ENCODE data around the gene CFL1. TPM values are rescaled to one million over a fixed set of nuclear protein-coding genes. Genes with fewer than 3 reads are reported as not detected.

The CFL1 gene
- polyA plus RNA-seq, 3 donors = 728 to 948 (median 744) TPM

- no peak for DNase-seq (ENCODE audit: extremely low read depth in 1 of 11, low read depth in 9 of 11, low spot score in 4 of 11)
These were observed 23.0 kb upstream of the CFL1 start for GRCh38 chr11:65880844-65881421.

- DNase-seq (ENCODE audit: extremely low read depth in 1 of 11, low read depth in 9 of 11, low spot score in 4 of 11) = no peak
These were observed 22.0 kb upstream of the CFL1 start for GRCh38 chr11:65880027-65880426.

DNA sequence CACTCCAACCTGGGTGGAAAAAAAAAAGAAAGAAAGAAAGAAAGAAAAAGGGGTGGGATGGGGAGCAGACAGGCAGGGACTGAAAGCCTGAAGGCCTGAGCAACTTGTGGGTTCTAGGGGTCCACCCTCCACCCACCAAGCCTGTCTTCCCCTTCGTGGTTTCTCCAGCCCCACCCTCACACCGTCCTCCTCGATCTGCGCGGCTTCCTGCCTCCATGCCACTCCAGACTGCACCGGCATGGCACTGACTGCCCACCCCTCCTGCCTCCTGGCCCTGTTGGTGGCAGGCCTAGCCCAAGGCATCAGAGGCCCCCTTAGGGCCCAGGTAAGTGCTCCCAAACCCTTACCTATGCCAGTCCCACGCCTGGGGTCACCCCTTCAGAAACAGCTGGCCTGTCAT, 21.6 kb upstream of the CFL1 start, which contains the start of gene CTSW:
Gene CTSW, plus strand, starts transcription at position 221 of the 400 bp plus-strand sequence. Its CDS starts 18 bp downstream, at position 239.
- DNase-seq (ENCODE audit: extremely low read depth in 1 of 11, low read depth in 9 of 11, low spot score in 4 of 11) = no peak

DNA sequence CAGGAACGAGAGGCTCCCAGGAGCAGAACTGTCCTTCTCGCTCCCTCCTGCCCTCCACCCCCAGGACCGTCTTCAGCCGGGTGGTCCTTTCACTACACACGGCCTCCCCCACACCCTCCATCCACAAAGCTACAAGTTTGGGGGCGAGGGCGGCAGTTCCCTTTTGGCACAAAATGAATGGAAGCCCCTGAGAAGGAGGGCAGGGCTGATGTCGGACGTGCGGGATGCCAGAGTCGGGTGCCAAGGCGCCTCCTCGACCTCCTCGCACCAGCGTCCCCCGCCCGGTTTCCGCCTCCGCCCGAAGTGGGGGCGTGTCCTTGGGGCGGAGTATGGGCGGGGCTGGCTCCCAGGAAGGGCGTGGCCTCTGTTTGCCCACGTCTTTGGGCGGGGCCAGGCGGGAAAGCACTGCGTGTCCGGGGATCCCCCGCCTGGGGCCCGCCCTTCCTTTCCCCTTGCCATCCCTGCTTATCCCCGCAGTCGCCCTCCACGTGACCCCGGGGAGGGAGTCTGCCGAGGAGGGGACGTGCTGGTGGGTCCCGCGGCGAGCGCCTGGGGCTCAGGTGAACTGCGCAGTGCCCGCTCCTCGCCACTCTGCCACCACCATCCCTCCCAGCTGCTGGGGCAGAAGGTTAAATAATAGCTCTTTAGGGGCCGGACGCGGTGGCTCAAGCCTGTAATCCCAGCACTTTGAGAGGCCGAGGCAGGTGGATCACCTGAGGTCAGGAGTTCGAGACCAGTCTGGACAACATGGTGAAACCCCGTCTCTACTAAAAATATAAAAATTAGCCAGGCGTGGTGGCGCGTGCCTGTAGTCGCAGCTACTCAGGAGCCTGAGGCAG, 15.6 kb upstream of the CFL1 start:
- DNase-seq (ENCODE audit: extremely low read depth in 1 of 11, low read depth in 9 of 11, low spot score in 4 of 11) = peak in 10 of 11 donors; percentile 81 to 89 (median 88)

DNA sequence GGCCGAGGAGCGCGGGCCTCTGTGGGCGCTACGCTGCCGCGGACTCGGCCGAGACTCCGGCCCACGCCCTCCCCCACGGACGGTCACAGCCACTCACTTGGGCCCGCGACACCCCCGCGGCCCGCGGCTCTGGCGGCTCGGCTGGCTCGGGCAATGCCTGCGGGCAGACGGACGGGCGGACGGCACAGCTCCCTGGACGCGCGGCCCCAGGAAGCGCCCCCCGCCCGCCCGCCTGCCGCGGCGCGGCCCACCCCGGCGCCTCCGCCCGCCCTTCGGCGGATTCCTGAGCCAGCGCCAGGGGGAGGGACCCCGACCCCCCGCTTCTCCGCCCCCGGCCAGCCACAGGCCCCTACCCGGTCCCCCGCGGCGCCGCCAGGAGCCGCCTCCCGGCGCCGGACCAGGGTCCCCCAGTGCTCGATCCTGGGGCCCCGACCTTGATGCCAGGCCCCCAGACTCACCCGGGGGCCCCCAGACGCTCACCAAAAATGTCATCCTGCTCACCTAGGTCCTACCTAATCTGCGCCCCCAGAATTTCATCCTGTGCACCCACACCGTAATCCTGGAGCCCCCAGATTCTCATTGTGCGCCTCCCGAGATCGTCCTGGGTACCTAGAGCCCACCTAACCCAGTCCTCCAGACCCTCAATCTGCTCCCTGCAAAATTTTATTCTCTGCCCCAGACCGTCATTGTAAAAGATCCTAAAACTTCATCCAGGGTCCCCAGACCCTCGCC, 14.8 kb upstream of the CFL1 start, which contains the start of gene EFEMP2:
Gene EFEMP2, minus strand, starts transcription at position 215 of the 732 bp plus-strand sequence. CDS start 446 bp downstream, outside the sequence.
- DNase-seq (ENCODE audit: extremely low read depth in 1 of 11, low read depth in 9 of 11, low spot score in 4 of 11) = peak in 1 of 11 donors; percentile 36

DNA sequence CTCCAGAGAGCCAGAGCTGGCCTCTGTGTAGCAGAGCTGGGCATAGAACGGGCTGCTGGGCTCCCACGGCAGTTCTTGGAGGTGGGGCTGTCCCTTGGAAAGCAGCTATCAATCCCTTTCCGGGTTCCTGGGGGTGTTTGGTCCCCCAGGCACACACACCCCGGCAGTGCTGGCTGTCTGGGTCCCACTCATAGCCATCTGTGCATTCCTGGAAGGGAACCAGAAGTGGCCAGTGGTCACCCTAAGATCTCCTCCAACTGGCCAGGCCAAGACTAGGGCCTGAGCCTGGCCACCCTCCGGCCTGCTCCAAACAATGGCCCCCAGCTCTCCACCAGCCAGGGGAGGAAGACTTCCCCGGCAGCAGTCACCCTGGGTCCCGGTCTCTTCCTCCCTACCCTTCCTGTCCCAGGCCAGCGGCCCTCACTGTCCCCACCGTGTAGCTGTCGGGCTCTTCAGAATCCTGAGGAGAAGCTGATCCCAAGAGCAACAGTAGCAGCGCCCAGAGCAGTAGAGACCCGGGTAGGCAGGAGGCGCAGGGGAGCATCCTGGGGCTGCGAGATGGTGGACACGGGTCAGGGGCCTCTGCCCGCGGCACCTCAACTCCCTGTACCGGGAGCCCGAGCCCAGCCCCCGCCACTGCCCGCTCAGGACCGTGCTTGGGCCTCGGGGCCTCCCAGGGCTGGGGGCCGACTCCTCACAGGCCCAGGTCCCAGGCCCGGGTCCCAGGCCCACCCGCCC, 14.0 kb upstream of the CFL1 start:
- DNase-seq (ENCODE audit: extremely low read depth in 1 of 11, low read depth in 9 of 11, low spot score in 4 of 11) = no peak

DNA sequence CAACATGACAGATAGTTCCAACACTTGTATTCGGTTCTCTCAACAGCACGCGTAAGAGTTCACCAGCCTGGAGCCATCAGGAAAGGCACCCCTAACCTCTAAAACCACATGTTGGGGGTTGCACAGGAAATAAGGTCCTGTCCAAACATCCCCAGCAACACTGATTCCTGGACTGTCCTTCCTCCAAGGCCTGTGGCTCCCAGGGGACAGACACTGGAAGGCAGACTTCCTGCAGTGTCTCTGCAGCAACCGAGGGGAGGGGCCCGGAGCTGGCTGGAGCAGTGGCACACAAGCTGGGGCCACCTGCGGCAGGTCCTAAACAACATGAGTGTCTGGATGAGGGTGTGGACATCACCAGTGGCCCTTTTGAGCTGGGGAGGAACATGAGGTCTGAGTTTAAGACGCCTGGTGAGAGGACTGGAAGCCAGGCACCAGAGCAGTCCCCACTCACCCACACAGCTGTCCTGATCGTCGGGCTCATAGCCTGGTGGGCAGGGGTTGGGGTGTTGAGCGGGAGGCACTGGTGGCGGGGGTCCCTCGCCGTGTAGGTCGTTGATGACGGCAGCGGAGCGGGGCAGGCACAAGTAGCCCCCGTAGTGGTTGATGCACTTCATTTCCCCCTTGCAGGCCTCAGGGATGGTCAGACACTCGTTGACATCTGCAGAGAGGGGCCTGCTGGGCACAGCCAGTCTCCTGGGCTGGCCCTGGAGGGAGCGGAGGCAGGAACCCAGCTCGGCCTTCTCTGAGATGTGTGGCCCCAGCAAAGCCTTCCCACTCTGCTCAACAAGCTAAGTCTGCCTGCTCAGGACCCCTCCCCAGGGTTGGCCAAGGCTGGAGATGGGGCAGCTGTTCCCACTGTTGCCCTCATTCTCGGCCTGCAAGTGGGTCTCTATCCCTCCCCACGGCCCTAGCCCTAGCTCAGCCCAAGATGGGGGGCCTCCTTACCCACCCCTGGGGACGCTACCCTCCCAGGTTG, 13.0 kb upstream of the CFL1 start:
- no peak for DNase-seq (ENCODE audit: extremely low read depth in 1 of 11, low read depth in 9 of 11, low spot score in 4 of 11)

DNA sequence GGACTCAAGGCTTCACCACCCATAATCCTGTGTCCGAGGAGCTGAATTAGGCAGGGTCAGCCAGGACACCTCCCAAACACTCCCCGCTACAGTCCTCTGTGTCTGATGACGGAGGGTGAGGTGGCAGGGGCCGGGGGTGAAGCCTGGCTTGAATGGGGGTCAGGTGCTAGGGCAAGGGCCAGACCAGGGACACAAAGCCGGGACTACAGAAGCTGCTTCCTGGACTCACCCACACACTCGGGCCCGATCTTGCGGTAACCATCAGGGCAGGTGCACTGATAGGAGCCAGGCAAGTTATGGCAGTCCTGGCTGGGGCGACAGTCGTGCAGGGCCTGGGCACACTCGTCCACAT, 12.3 kb upstream of the CFL1 start:
- DNase-seq (ENCODE audit: extremely low read depth in 1 of 11, low read depth in 9 of 11, low spot score in 4 of 11) = no peak

- no peak for DNase-seq (ENCODE audit: extremely low read depth in 1 of 11, low read depth in 9 of 11, low spot score in 4 of 11)
These were observed 11.8 kb upstream of the CFL1 start for GRCh38 chr11:65869643-65870306.

DNA sequence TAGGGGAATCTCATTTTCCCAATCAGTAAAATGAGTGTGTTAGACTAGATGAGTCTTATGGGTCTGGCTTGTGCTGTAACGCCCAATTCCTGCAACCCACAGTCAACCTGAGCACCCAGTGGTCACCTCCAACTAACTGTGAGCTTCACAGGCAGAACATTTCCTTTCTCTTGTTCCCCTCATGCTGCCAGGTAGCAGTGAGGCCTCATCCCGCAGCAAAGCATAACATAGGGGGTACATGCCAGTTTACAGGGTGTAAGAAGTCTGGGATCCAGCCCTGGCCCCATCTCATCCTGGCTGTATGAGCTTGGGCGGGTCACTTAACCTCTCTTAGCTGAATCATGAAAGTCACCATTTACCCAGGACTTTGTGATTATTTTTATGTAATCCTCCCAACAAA, 10.9 kb upstream of the CFL1 start:
- no peak for DNase-seq (ENCODE audit: extremely low read depth in 1 of 11, low read depth in 9 of 11, low spot score in 4 of 11)

DNA sequence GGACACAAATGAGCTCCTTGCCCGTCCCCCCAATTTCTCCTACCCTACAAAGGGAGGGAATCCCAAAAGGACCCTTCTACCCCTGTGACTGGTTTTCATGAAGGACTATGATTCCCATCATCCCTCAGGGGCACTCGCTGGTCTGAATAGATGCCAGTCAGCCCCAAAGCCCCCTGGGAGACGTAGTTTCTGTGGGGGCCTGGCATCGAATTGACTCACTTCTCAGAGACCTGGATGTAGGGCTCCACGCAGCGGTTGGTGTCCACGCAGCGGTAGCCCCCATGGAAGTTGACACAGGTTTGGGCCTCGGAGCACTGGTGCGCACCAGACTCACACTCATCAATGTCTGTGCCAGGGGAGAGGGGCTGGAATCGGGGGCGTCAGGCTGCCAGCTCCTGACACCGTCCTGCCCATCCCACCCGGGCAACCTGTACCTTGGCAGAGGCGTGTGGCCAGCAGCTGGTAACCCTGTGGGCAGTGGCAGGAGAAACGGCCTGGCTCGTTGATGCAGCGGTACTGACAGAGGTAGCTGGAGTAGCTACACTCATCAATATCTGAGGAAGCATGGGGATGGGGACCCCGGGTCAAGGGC, 10.2 kb upstream of the CFL1 start:
- no peak for DNase-seq (ENCODE audit: extremely low read depth in 1 of 11, low read depth in 9 of 11, low spot score in 4 of 11)

GRCh38 chr11:65867284-65868071, 9.5 kb upstream of the CFL1 start:
- DNase-seq (ENCODE audit: extremely low read depth in 1 of 11, low read depth in 9 of 11, low spot score in 4 of 11) = no peak

GRCh38 chr11:65866509-65867283, 8.7 kb upstream of the CFL1 start:
- no peak for DNase-seq (ENCODE audit: extremely low read depth in 1 of 11, low read depth in 9 of 11, low spot score in 4 of 11)

DNA sequence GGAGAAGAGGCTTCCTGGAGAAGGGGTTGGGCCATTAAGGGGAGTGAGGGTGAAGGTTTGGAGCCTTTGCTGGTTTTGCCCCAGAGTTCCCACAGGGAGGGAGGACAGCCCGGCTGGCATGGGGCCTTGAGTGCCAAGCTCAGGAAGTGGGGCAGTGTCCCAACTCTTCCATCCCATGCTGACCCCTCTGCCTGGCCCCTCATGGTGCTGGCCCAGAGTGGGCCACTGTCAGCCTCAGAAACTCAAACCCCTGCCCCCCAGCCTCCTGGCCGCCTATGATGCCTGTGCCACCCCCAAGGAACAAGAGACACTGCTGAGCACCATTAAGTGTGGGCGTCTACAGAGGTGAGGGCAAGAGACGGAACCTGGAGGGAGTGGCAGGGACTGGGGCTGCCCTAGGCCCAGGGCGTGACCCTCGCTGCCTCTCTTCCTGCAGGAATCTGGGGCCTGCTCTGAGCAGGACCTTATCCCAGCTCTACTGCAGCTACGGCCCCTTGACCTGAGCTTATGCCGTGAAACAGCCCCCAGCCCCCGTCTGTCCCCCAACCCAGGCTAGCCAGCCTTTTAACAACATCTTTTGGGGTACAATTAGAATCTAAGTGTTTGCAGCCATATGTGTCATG, 7.7 kb upstream of the CFL1 start:
- no peak for DNase-seq (ENCODE audit: extremely low read depth in 1 of 11, low read depth in 9 of 11, low spot score in 4 of 11)

DNA sequence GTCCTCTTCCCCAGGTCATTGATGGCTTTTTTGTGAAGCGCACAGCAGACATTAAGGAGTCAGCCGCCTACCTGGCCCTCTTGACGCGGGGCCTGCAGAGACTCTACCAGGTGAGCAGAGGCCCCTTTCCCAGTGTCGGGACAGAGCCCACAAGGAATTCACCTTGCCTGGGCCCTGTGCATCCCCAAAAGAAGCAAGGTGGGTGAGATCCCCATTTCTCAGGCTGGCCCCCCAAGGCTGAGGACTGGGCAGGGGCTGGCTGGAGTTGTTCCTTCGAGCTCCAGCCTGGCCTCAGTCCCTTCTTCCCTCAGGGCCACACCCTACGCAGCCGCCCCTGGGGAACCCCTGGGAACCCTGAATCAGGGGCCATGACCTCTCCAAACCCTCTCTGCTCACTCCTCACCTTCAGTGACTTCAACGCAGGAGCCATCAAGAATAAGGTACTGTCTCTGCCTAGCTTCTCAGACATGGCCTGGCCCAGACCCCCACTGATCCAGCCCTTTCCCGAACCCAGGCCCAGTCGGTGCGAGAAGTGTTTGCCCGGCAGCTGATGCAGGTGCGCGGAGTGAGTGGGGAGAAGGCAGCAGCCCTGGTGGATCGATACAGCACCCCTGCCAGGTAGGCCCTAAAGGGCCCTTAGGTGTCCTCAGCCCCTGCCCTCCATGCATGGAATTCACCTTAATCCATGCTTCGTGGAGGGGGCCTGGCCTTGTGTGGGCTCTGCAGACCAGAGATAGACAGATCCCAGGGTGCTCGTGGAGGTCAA, 6.9 kb upstream of the CFL1 start:
- no peak for DNase-seq (ENCODE audit: extremely low read depth in 1 of 11, low read depth in 9 of 11, low spot score in 4 of 11)

All from renal cortex interstitium (tissue), 11 donors.